ENCODE results near the gene ALKBH3.

GRCh38 chr11:43920598-43921419, 40.2 kb downstream of the ALKBH3 start:
- TF ChIP-seq, protein P1, sequence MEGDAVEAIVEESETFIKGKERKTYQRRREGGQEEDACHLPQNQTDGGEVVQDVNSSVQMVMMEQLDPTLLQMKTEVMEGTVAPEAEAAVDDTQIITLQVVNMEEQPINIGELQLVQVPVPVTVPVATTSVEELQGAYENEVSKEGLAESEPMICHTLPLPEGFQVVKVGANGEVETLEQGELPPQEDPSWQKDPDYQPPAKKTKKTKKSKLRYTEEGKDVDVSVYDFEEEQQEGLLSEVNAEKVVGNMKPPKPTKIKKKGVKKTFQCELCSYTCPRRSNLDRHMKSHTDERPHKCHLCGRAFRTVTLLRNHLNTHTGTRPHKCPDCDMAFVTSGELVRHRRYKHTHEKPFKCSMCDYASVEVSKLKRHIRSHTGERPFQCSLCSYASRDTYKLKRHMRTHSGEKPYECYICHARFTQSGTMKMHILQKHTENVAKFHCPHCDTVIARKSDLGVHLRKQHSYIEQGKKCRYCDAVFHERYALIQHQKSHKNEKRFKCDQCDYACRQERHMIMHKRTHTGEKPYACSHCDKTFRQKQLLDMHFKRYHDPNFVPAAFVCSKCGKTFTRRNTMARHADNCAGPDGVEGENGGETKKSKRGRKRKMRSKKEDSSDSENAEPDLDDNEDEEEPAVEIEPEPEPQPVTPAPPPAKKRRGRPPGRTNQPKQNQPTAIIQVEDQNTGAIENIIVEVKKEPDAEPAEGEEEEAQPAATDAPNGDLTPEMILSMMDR (IDR thresholded peaks at IDR 0.05): no peak
- no peak for TF ChIP-seq POLR2A (IDR thresholded peaks at IDR 0.05)

Measured in testis (tissue), 2 donors.